NCI-H128 (cell line): Measurements from ENCODE around the gene TREML2.
"Not testable (repeated sequence)": the region's sequence is repeated elsewhere in the genome, so short reads cannot be mapped to it uniquely, and the experiment has no call there.

ENCODE experiments used
- DNase-seq: peaks from one replicate; lab custom pipeline; 2025; ENCODE audit not compliant: unreplicated experiment; lab: John Stamatoyannopoulos, UW

TREML2 gene

GRCh38 chr6:41200901-41201763 is at the start of gene TREML2:
Gene TREML2 (minus strand): TSS chr6:41201149. CDS start chr6:41201008, 141 bp downstream.
- DNase-seq: no peak

- DNase-seq: no peak
Observed at GRCh38 chr6:41247882-41248705, 47.1 kb upstream of the TREML2 start.

- DNase-seq: no peak
Observed at GRCh38 chr6:41247288-41247865, 46.4 kb upstream of the TREML2 start.

- not testable (repeated sequence) for DNase-seq
Observed at GRCh38 chr6:41246529-41246928, 45.6 kb upstream of the TREML2 start.

GRCh38 chr6:41239467-41240159 is 38.7 kb upstream of the TREML2 start:
- DNase-seq: no peak

- DNase-seq: no peak
Observed at GRCh38 chr6:41237128-41237527, 36.2 kb upstream of the TREML2 start.

- DNase-seq: no peak
Observed at GRCh38 chr6:41236276-41236675, 35.3 kb upstream of the TREML2 start.

- no peak for DNase-seq
Observed at GRCh38 chr6:41232667-41233066, 31.7 kb upstream of the TREML2 start.

GRCh38 chr6:41231246-41231645 is 30.3 kb upstream of the TREML2 start:
- no peak for DNase-seq

GRCh38 chr6:41229721-41230120 is 28.8 kb upstream of the TREML2 start:
- no peak for DNase-seq

GRCh38 chr6:41228616-41229015 is 27.7 kb upstream of the TREML2 start:
- DNase-seq: no peak

- DNase-seq: no peak
Observed at GRCh38 chr6:41228096-41228495, 27.1 kb upstream of the TREML2 start, which contains the start of gene TREML4. Gene TREML4 (plus strand): TSS chr6:41228349. CDS start chr6:41228428, 79 bp downstream.

- DNase-seq: peak; percentile 15
Observed at GRCh38 chr6:41226752-41227151, 25.8 kb upstream of the TREML2 start.

GRCh38 chr6:41224800-41225199 is 23.9 kb upstream of the TREML2 start:
- no peak for DNase-seq

- no peak for DNase-seq
Observed at GRCh38 chr6:41222513-41222912, 21.6 kb upstream of the TREML2 start.

- no peak for DNase-seq
Observed at GRCh38 chr6:41222045-41222444, 21.1 kb upstream of the TREML2 start.

- no peak for DNase-seq
Observed at GRCh38 chr6:41216616-41217015, 15.7 kb upstream of the TREML2 start.

- no peak for DNase-seq
Observed at GRCh38 chr6:41215777-41216176, 14.8 kb upstream of the TREML2 start.

- DNase-seq: no peak
Observed at GRCh38 chr6:41214559-41215238, 13.8 kb upstream of the TREML2 start.

GRCh38 chr6:41209547-41210320 is 8.8 kb upstream of the TREML2 start:
- no peak for DNase-seq
